ENCODE measurements around the gene TCF12. TPM values are rescaled to one million over a fixed set of nuclear protein-coding genes. Genes with fewer than 3 reads are reported as not detected.

The TCF12 gene
- total and polyA plus RNA-seq, 2 of the 8 experiments (the other 6 are each of a cell fraction or from before 2014, with no cell fraction given) = 85.8 to 101 TPM

GRCh38 chr15:57010724-57011123, 92.3 kb downstream of the TCF12 start:
- no peak overlapping the region for H4K8ac ChIP-seq (ENCODE audit: extremely low read depth, insufficient read depth, low read length)
- H3K23ac ChIP-seq (ENCODE audit: insufficient read length) = no peak overlapping the region
- no peak overlapping the region for H2AK5ac ChIP-seq (ENCODE audit: low read depth, low read length)
- WGBS, 2 experiments (ENCODE audit: extremely low coverage in 1 of 2, insufficient coverage in 1 of 2, insufficient read length in 1 of 2, insufficient replicate concordance in 2 of 2, low coverage in 1 of 2, low lambda C conversion rate in 2 of 2, missing lambda C conversion rate in 1 of 2) = 96% methylated on average over 2 of the region's 2 CpGs; no CpG with 5 or more reads in 1 of the 2 experiments
- H2AFZ ChIP-seq (ENCODE audit: low read length) = no peak overlapping the region
- no peaks in the 10 kb centered on the region for H3K36me3 ChIP-seq (ENCODE audit: control insufficient read depth in 2 of 4, insufficient read depth in 4 of 4, low read length in 3 of 4)
- no peak overlapping the region for H4K91ac ChIP-seq (replicated peaks; ENCODE audit: insufficient read length, low read length)
- no peak for TF ChIP-seq RBBP5 (IDR thresholded peaks at IDR 0.05; ENCODE audit: borderline replicate concordance, low read depth, low read length)
- no peak overlapping the region for H3K27ac ChIP-seq (ENCODE audit: low read depth, low read length)
- peaks cover 0 to 2% of the 10 kb centered on the region in 2 experiments for H4K20me1 ChIP-seq (replicated peaks in 1 of 2; ENCODE audit: control insufficient read depth in 1 of 2, insufficient read depth in 2 of 2, low read length in 2 of 2)
- no peak overlapping the region for H2BK5ac ChIP-seq (ENCODE audit: low read depth, low read length)
- no peaks in the 10 kb centered on the region for H3K27me3 ChIP-seq (replicated peaks in 1 of 4; ENCODE audit: control insufficient read depth in 3 of 4, extremely low read depth in 1 of 4, insufficient read depth in 3 of 4, low read length in 3 of 4)
- H3K4ac ChIP-seq (replicated peaks; ENCODE audit: insufficient read length, low read depth, low read length) = no peak overlapping the region
- no peak overlapping the region for H3K4me3 ChIP-seq (ENCODE audit: extremely low read depth in 1 of 4, insufficient read depth in 2 of 4, low read depth in 3 of 4, low read length in 4 of 4)
- H2BK120ac ChIP-seq (replicated peaks; ENCODE audit: low read depth, low read length) = no peak overlapping the region
- H3K79me2 ChIP-seq (ENCODE audit: control insufficient read depth in 1 of 2, insufficient read depth in 2 of 2, low read length in 2 of 2) = peaks cover 0 to 79% of the 10 kb centered on the region in 2 experiments; a peak in 3 of 4 replicates
- CTCF ChIA-PET (ENCODE audit: partially characterized antibody) = no interaction called here
- H3K9me3 ChIP-seq (ENCODE audit: insufficient read depth in 2 of 2, low read depth in 1 of 2, low read length in 1 of 2) = no peaks in the 10 kb centered on the region
- FAIRE-seq = no peak
- H3K14ac ChIP-seq (ENCODE audit: insufficient read length) = no peak overlapping the region
- H3K4me1 ChIP-seq (replicated peaks in 1 of 4; ENCODE audit: control insufficient read depth in 3 of 4, insufficient read depth in 4 of 4, low read length in 3 of 4) = no peaks in the 10 kb centered on the region
- no peak for DNase-seq (ENCODE audit: low read depth in 1 of 2, low spot score in 2 of 2)
- H2BK20ac ChIP-seq (ENCODE audit: low read length) = no peak overlapping the region
- no peak overlapping the region for H3K4me2 ChIP-seq (ENCODE audit: insufficient read depth in 1 of 2, low read depth in 2 of 2, low read length in 2 of 2)
- H3K18ac ChIP-seq (ENCODE audit: extremely low read depth, low read length) = no peak overlapping the region
- POLR2A ChIA-PET (ENCODE audit: partially characterized antibody) = no interaction called here
- H3K56ac ChIP-seq (replicated peaks; ENCODE audit: insufficient read length, low read depth, low read length) = no peak overlapping the region
- H2BK15ac ChIP-seq (ENCODE audit: low read length) = no peak overlapping the region
- H3K23me2 ChIP-seq (ENCODE audit: low read depth, low read length) = no peaks in the 10 kb centered on the region
- H3K79me1 ChIP-seq (ENCODE audit: low read depth, low read length) = peaks cover 3% of the 10 kb centered on the region; the same call in 1 of the 2 replicates
- no peak overlapping the region for H2BK12ac ChIP-seq (ENCODE audit: low read depth, low read length)
- H4K5ac ChIP-seq (ENCODE audit: insufficient read length, low read depth, low read length) = no peak overlapping the region
- no peak overlapping the region for H3K9ac ChIP-seq (replicated peaks in 1 of 4; ENCODE audit: extremely low read depth in 1 of 4, low read depth in 3 of 4, low read length in 3 of 4)
